Measurements from ENCODE around the gene TLDC2.
"Not testable (repeated sequence)": the region's sequence is repeated elsewhere in the genome, so short reads cannot be mapped to it uniquely, and the experiment has no call there.

TLDC2 gene

DNA sequence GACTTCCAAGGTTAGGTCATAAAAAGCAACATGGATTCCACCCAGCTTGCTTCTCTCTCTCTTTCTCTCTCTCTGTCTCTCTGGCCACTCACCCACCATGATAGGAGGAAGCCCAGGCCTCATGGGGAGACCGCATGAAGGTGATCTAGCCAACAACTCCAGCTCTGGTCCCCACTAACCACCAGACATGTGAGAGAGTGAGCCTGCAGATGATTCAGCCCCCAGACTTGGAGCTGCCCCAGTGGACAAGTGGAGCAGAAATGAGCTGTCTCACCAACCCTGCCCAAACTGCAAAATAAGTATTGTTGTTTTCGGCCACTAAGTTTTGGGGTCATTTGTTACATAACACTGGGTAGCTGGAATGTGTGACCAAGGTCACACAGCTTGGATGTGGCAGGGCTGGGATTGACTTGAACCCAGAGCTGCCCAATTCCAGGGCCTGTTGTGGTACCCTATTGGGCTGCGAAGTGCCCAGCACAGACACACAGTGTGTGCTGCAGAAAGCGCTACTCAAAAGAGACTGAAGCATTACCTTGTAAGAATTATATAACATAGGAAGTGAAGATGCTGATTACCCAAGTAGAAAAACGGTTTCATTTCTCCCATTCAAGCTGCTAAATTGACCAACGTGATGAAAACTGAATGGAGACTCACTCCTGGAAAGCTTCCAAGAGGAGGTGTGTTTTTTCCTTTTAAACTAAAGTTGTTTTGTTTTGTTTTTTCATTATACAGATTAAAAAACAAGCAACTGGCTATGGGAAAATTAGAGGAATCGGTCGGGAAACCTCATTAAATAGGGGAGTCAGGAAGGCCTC, 9.1 kb upstream of the TLDC2 start:
- in situ Hi-C loops (cut with MboI; ENCODE audit: low sequenced_read_pairs) = no loop called here

DNA sequence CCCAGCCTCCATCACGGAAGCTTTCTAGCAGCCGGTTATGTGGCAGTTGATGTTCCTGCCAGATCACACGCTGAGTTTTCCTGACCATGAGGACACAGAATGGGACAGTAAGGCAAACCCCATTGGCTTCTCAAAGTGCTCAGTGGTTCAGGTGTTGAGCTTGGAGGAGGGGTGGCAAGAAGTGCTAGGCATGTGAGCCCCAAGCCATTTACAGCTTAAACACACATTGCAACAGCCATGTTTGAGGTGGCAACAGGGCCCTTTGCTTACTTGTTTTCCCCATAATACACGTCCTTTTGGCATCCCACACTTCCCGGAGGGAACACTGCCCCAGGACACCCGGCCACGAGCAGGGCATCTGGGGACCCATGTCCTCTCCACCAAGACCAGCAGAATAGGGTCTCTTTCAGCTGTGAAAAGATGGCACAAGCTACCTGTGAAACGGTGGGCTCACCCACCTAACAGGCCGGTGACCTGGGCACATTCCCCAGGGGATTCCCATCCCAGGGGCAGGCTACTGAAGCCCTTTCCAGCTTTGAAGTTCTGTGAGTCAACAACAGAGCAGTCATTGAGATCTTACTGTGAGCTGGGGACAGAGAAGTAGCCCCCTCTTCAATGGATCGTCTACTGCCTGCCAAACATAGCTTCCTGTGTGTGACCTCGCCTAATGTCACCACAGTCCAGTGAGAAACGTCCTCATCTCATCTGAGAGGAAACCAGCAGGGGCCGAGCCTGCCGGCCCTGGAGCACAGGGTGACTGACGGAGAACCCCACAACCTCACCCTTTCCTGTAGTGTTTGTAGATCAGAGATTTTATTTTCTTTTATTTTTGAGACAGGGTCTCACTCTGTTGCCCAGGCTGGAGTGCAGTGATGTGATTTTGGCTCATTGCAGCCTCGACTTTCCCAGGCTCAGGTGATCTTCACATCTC, 4.0 kb upstream of the TLDC2 start:
- in situ Hi-C loops (cut with MboI; ENCODE audit: low sequenced_read_pairs) = no loop called here

GRCh38 chr20:36872852-36873251, 3.1 kb upstream of the TLDC2 start:
- in situ Hi-C loops (cut with MboI; ENCODE audit: low sequenced_read_pairs) = no loop called here

DNA sequence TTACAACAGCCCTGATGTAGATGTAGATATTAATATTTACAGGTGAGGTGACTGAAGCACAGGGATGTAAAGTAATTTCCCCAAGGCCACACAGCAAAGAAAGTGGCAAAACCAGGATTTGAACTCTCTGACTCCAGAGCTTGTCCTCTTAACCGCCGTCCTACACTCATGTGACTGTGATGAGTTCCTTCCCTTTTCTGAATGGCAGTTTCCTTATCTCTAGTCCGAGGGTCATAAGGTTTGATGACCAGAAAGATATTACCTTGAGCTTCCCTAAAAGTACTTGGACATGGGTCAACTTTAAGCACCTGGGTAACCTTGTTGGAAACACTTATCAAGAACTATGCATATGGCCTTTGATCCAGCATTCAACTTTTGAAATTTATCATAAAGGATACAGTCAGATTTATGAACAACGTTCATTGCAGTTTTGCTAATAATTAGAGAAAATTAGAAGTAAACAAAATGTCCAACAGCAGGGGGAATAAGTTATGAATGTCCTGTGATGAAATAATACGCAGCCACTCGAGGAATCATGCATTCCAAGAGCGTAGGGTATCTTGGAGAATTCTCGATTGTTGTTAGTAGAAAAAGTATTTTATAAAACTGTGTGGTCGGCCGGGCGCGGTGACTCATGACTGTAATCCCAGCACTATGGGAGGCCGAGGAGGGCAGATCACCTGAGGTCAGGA, 2.3 kb upstream of the TLDC2 start:
- in situ Hi-C loops (cut with MboI; ENCODE audit: low sequenced_read_pairs) = no loop called here

DNA sequence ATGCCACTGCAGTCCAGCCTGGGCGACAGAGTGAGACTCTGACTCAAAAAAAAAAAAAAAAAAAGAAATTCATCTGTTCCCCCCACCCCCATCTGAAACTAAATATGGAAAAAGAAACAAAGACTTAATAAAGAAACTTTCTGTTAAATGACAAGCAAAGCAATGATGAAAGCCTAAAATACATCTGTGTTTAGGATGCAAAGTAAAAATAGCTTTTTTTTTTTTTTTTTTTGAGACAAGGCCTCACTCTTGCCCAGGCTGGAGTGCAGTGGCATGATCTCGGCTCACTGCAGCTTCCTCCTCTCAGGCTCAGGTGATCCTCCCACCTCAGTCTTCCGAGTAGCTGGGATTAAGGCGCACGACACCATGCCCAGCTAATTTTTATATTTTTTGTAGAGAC, 845 bp upstream of the TLDC2 start:
- in situ Hi-C loops (cut with MboI; ENCODE audit: low sequenced_read_pairs) = not testable (repeated sequence)

DNA sequence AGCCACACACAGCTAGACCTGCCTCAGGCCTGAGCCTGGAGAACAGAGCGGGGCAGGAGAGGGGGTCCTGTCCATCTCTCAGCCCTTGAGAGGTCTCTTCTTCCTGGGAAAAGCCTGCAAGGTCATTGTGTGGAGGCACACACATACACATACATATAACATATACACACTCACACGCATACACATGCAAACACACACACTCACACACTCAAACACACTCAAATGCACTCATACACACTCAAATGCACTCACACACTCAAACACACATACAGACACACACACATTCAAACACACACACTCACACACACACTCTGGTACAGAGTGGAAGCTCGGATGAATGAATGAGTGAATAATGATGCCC, 515 bp downstream of the TLDC2 start:
- in situ Hi-C loops (cut with MboI; ENCODE audit: low sequenced_read_pairs) = no loop called here

- in situ Hi-C loops (cut with MboI; ENCODE audit: low sequenced_read_pairs) = no loop called here
Measured at GRCh38 chr20:36878941-36879340, 3.0 kb downstream of the TLDC2 start.

DNA sequence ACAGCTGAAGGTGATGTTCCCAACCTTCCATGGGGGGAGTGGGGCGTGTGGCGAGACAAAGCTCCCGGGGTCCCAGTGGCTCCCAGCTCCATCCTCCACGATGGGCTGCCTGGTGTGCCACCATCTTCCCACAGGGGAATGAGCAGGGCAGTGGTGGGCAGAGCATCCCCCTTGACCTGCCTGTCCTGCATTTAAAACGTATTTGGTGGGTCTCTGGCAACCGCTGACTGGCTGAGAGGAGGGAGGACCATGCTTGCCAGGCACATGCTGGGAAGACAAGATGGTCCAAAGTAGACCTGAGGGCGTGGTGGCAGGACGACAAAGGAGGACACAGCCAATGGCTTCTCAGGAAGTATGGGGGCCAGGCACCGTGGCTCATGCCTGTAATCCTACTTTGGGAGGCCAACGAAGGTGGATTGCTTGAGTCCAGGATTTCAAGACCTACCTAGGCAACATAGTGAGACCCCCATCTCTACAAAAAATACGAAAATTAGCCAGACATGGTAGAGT, 4.9 kb downstream of the TLDC2 start:
- in situ Hi-C loops (cut with MboI; ENCODE audit: low sequenced_read_pairs) = no loop called here

DNA sequence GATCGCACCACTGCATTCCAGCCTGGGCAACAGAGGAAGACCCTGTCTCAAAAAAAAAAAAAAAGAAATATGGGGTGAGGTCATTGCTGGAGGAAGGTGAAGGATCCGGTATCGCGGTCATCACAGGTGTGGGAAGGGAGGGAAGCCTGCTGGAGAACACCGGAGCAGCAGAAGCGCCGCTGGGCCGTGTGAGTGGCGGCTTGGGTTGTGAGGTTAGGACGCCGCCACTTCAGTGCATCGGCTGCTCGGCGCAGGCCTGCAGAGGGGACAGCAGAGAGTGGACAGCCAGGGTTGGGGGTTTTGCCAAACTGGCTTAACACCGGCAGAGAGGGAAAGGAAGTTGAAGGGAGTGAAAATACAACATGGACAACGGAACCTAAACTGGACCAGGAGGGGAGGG, 5.4 kb downstream of the TLDC2 start:
- in situ Hi-C loops (cut with MboI; ENCODE audit: low sequenced_read_pairs) = no loop called here

- in situ Hi-C loops (cut with MboI; ENCODE audit: low sequenced_read_pairs) = no loop called here
Measured at GRCh38 chr20:36881888-36882287, 6.0 kb downstream of the TLDC2 start.

DNA sequence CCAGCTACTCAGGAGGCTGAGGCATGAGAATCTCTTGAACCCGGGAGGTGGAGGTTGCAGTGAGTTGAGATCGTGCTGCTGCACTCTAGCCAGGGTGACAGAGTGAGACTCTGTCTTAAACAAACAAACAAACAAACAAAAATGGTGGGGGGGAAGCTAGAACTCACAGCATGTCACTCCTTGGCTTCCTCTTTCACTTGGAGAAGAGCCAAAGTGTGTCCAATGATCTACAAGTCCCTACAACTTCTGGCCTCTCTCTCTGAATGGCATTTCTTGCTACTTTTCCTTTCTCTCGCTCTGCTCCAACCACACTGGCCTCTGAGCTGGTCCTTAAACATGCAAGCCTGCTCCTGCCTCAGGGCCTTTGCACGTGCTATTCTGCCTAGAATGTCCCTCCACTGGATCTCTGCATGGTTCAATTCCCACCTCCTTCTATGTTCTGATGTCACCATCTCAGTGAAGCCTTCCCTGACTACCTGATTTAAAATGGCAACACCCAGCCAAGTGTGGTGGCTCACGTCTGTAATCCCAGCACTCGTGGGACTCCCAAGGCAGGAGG, 8.1 kb downstream of the TLDC2 start:
- in situ Hi-C loops (cut with MboI; ENCODE audit: low sequenced_read_pairs) = no loop called here

DNA sequence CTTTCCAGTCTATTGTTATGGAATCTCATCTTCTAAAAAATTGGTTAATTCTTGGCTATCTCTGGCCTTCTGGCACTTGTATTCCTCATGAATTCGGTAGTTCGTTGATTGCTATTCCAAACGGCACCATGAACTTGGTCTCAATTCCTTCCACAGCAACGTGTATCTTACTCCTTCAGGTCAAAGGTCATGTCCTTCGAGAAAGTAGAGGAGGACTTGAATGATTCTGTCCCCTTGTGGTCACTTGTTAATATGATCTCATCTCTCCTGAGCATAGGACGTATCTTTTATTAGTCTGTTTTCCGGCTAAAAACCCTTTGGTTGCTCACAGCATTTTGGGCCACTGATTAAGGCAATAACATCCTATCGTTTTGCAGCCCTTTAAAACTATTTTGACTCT, 9.4 kb downstream of the TLDC2 start:
- in situ Hi-C loops (cut with MboI; ENCODE audit: low sequenced_read_pairs) = no loop called here

- in situ Hi-C loops (cut with MboI; ENCODE audit: low sequenced_read_pairs) = no loop called here
Measured at GRCh38 chr20:36886859-36887751, 11.2 kb downstream of the TLDC2 start.

GRCh38 chr20:36887752-36888090, 11.8 kb downstream of the TLDC2 start:
- in situ Hi-C loops (cut with MboI; ENCODE audit: low sequenced_read_pairs) = no loop called here

DNA sequence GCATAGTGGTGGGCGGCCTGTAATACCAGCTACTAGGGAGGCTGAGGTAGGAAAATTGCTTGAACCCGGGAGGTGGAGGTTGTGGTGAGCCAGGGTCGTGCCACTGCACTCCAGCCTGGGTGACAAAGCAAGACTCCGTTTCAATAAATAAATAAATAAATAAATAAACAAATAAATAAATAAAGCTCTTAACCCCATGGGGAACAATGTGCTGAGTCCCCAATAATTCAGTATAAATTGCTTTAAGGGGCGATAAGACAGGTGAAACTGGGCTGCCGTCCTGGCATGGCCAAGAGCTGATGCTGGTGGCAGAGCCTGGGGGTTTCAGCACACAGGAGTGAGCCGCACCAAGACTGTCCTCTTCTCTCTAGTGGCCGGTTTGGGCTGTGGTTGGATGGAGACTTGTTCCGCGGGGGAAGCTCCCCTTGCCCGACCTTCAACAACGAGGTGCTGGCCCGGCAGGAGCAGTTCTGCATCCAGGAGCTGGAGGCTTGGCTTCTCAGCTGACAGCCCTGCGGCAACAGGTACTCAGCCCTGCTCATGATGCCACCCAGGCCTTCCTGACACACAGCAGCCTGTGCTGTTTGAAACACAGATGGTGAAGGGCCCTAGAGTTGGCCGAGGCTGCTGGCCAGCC, 13.1 kb downstream of the TLDC2 start:
- in situ Hi-C loops (cut with MboI; ENCODE audit: low sequenced_read_pairs) = no loop called here

- in situ Hi-C loops (cut with MboI; ENCODE audit: low sequenced_read_pairs) = no loop called here
Measured at GRCh38 chr20:36890586-36890985, 14.6 kb downstream of the TLDC2 start.

GRCh38 chr20:36891211-36891610, 15.3 kb downstream of the TLDC2 start:
- in situ Hi-C loops (cut with MboI; ENCODE audit: low sequenced_read_pairs) = no loop called here

DNA sequence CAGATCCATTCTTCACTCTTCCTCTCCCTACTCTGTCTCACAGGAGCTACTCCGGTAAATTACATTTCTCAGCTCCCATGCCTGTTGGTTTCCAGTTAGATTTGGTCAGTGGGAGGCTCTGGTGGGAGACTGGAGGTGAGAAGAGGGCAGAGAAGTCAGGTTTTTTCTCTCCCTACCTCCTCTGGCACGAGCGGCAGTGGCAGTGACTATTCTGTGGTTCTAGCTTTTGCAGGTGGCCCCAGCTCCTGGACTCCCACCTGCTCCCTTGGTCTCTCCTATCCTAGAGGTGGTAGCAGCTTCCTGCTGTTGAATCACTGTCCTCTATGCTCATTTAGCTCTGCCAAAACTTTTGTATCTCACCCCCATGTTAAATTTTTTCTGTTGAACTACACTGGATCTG, 17.9 kb downstream of the TLDC2 start:
- in situ Hi-C loops (cut with MboI; ENCODE audit: low sequenced_read_pairs) = no loop called here

- in situ Hi-C loops (cut with MboI; ENCODE audit: low sequenced_read_pairs) = no loop called here
Measured at GRCh38 chr20:36895036-36895435, 19.1 kb downstream of the TLDC2 start.

DNA sequence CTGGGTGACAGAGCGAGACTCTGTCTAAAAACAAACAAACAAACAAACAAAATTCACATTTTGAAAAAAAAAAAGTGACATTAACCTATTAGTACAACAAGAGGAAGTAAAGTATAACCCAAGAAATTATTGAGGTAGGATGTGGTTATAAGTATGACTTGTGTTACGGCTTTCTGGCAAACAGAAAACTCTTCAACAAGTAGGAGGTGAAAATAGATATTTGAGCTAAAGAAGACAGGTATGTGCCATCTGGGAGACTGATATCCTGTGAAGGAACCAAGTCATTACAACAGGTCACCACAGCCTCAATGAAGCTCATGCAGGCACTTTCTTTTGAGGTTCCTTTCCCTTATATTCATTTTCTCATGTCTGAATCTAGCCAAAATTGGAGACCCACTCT, 28.8 kb downstream of the TLDC2 start:
- in situ Hi-C loops (cut with MboI; ENCODE audit: low sequenced_read_pairs) = no loop called here

All from HL-60/S4 treated with phorbol 12-myristate 13-acetate at 8.2 ng/mL for 4 days and 3 days (cell line).